Measurements from ENCODE around the gene XPNPEP1.

GRCh38 chr10:109924087-109924486 is 776 bp upstream of the XPNPEP1 start:
- no peak for TF ChIP-seq EZH2phosphoT487 (IDR thresholded peaks at IDR 0.05; ENCODE audit: borderline replicate concordance, low read length)
- TF ChIP-seq CTCF (IDR thresholded peaks at IDR 0.05; ENCODE audit: low read depth, low read length, poor library complexity, severe bottlenecking): no peak

All from DOHH2 (cell line).